ENCODE measurements around the gene OPA3. TPM values are rescaled to one million over a fixed set of nuclear protein-coding genes. Genes with fewer than 3 reads are reported as not detected.

OPA3 gene
- polyA plus RNA-seq, 3 donors: 4.4 to 6.9 (median 5.6) TPM

- intact Hi-C loops (cut with micrococcal nuclease): no loop called here
- Histone ChIP-seq H3K27ac (ENCODE audit: low read depth in 1 of 2, low read length in 2 of 2) (peak overlapping the region; percentile 79 to 82), H3K9me3 (replicated peaks in 1 of 2; ENCODE audit: control insufficient read depth in 1 of 2, insufficient read depth in 1 of 2, low read length in 2 of 2) (no peaks in the 10 kb centered on the region), H3K9ac (ENCODE audit: insufficient read depth, low read length, poor library complexity, severe bottlenecking) (peak overlapping the region; percentile 28), H3K36me3 (replicated peaks in 1 of 2; ENCODE audit: control insufficient read depth in 1 of 2, insufficient read depth in 2 of 2, low read length in 2 of 2) (peaks cover 40 to 60% of the 10 kb centered on the region in 2 donors), H3K4me2 (replicated peaks; ENCODE audit: extremely low read depth, low read length, poor library complexity, severe bottlenecking) (peak overlapping the region; percentile 45), H3K4me1 (ENCODE audit: control insufficient read depth in 1 of 2, insufficient read depth in 2 of 2, low read length in 2 of 2) (peaks cover 16 to 22% of the 10 kb centered on the region in 2 donors), H4K20me1 (ENCODE audit: insufficient read depth, low read length) (no peaks in the 10 kb centered on the region), H2AFZ (ENCODE audit: insufficient read depth, low read depth, low read length, poor library complexity, severe bottlenecking) (peak overlapping the region; percentile 32), H3K4me3 (replicated peaks in 1 of 3; ENCODE audit: low read depth in 2 of 3, low read length in 3 of 3) (no peak overlapping the region), H3K27me3 (ENCODE audit: control insufficient read depth in 2 of 2, insufficient read depth in 2 of 2, low read length in 2 of 2) (no peaks in the 10 kb centered on the region), H3K79me2 (ENCODE audit: insufficient read depth, low read length) (no peaks in the 10 kb centered on the region)
- H3K27me3 Mint-ChIP-seq (ENCODE audit: low read depth in 3 of 3): no peaks in the 10 kb centered on the region
- peaks cover 0 to 3% (median 1%) of the 10 kb centered on the region in 7 donors for H3K9me3 Mint-ChIP-seq
- peaks cover 54 to 82% of the 10 kb centered on the region in 2 donors for H3K36me3 Mint-ChIP-seq
- DNase-seq: peak; percentile 81 to 90 (median 85)
- WGBS (ENCODE audit: insufficient coverage): 56% methylated on average over 8 of the region's 10 CpGs
- H3K4me3 Mint-ChIP-seq: peak overlapping the region in 1 of 2 donors; percentile 57
- H3K4me1 Mint-ChIP-seq: peaks cover 22% of the 10 kb centered on the region
- H3K27ac Mint-ChIP-seq: peak overlapping the region; percentile 89 to 98 (median 91)
- TF ChIP-seq CTCF (IDR thresholded peaks at IDR 0.05): no peak
Measured at GRCh38 chr19:45613926-45614725, 29.5 kb upstream of the OPA3 start.

GRCh38 chr19:45608948-45609347 is 24.3 kb upstream of the OPA3 start:
- H3K4me2 ChIP-seq (replicated peaks; ENCODE audit: extremely low read depth, low read length, poor library complexity, severe bottlenecking): no peak overlapping the region
- no peak overlapping the region for H3K9ac ChIP-seq (ENCODE audit: insufficient read depth, low read length, poor library complexity, severe bottlenecking)
- peaks cover 3 to 10% (median 6%) of the 10 kb centered on the region in 7 donors for H3K9me3 Mint-ChIP-seq
- peaks cover 12 to 13% of the 10 kb centered on the region in 2 donors for H3K4me1 ChIP-seq (ENCODE audit: control insufficient read depth in 1 of 2, insufficient read depth in 2 of 2, low read length in 2 of 2)
- no peak overlapping the region for H3K27ac ChIP-seq (ENCODE audit: low read depth in 1 of 2, low read length in 2 of 2)
- H3K79me2 ChIP-seq (ENCODE audit: insufficient read depth, low read length): no peaks in the 10 kb centered on the region
- no peak overlapping the region for H3K4me3 Mint-ChIP-seq
- H3K36me3 Mint-ChIP-seq: peaks cover 43 to 52% of the 10 kb centered on the region in 2 donors
- no peak for DNase-seq
- TF ChIP-seq CTCF (IDR thresholded peaks at IDR 0.05): no peak
- H3K27me3 ChIP-seq (ENCODE audit: control insufficient read depth in 2 of 2, insufficient read depth in 2 of 2, low read length in 2 of 2): peaks cover 0 to 7% of the 10 kb centered on the region in 2 donors
- no peak overlapping the region for H3K27ac Mint-ChIP-seq
- peaks cover 12% of the 10 kb centered on the region for H3K4me1 Mint-ChIP-seq
- no peaks in the 10 kb centered on the region for H4K20me1 ChIP-seq (ENCODE audit: insufficient read depth, low read length)
- peaks cover 28 to 50% of the 10 kb centered on the region in 2 donors for H3K36me3 ChIP-seq (replicated peaks in 1 of 2; ENCODE audit: control insufficient read depth in 1 of 2, insufficient read depth in 2 of 2, low read length in 2 of 2)
- H2AFZ ChIP-seq (ENCODE audit: insufficient read depth, low read depth, low read length, poor library complexity, severe bottlenecking): no peak overlapping the region
- intact Hi-C loops (cut with micrococcal nuclease): loop anchor here (5.0 kb wide), 2 partner anchors 33 to 73 kb away; no protein-coding TSS in a partner anchor
- 100% methylated on average over 4 of the region's 6 CpGs for WGBS (ENCODE audit: insufficient coverage)
- peaks cover 6 to 11% (median 8%) of the 10 kb centered on the region in 3 donors for H3K27me3 Mint-ChIP-seq (ENCODE audit: low read depth in 3 of 3)
- H3K9me3 ChIP-seq (replicated peaks in 1 of 2; ENCODE audit: control insufficient read depth in 1 of 2, insufficient read depth in 1 of 2, low read length in 2 of 2): peaks cover 0 to 4% of the 10 kb centered on the region in 2 donors
- no peak overlapping the region for H3K4me3 ChIP-seq (replicated peaks in 1 of 3; ENCODE audit: low read depth in 2 of 3, low read length in 3 of 3)

Data from CD14-positive monocyte (primary cell).